K562 (cell line): Measurements from ENCODE around the gene MPPED2. TPM values are rescaled to one million over a fixed set of nuclear protein-coding genes. Genes with fewer than 3 reads are reported as not detected.

ENCODE experiments used
- ATAC-seq: fragments of 200-7000 bp; cut with Tn5 transposase; 3 replicates; pipeline ENCODE4 v1.9.1; 2020; ENCODE audit warnings: moderate library complexity
- BruUV-seq: library from RNA; stranded (reverse); fragments of 400-500 nt; replicated peaks from 2 replicates; lab custom pipeline; 2021; lab: Mats Ljungman, UMichigan
- CTCF ChIA-PET: fragments of 300-600 bp; formaldehyde crosslinking; extraction: SDS; loops from one replicate; lab custom pipeline; 2021; ENCODE audit warnings: low intra/inter-chr PET ratio; lab: Yijun Ruan, JAX
- POLR2A ChIA-PET: fragments of 300-600, 350-650 bp; sonication (Branson Sonifier 250); formaldehyde crosslinking; extraction: SDS; loops from one replicate; lab custom pipeline; 2021; ENCODE audit warnings: antibody characterized with exemption, inconsistent platforms; lab: Yijun Ruan, JAX
- DNase-seq, 4 experiments: peaks; one replicate each; pipeline versions ENCODE4 v3.0.0 to v3.0.0-alpha.2; 2011 to 2018; ENCODE audit warnings: low spot score in 3 of 4, mixed read lengths in 3 of 4; ENCODE audit errors: extremely low read depth in 1 of 4
- FAIRE-seq: peaks from 2 replicates; lab custom pipeline; 2011; peaks lifted over from hg19 to GRCh38; lab: Jason Lieb, UNC
- H2AFZ ChIP-seq: 2 replicates; pipeline ENCODE4 v1.6.0; 2011; ENCODE audit warnings: low read depth, low read length, control low read depth, inconsistent platforms
- H3K27ac ChIP-seq: fragments of 200-600 bp; 3 replicates; pipeline ENCODE4 v1.8.0; 2011; ENCODE audit warnings: low read depth, mild to moderate bottlenecking, control low read depth, inconsistent platforms, low read length, moderate library complexity, mixed read lengths; ENCODE audit errors: extremely low read depth
- H3K27me3 ChIP-seq, 2 experiments: fragments of 300-600 bp in 1 of 2; 2 replicates in 1 of 2; 3 replicates in 1 of 2; pipeline versions ENCODE4 v1.6.0 to v1.8.0; 2011; ENCODE audit warnings: inconsistent platforms in 2 of 2, low read length in 2 of 2, mild to moderate bottlenecking in 1 of 2, mixed read lengths in 1 of 2, moderate library complexity in 1 of 2; ENCODE audit not compliant: control insufficient read depth in 2 of 2, insufficient read depth in 2 of 2
- H3K36me3 ChIP-seq: fragments of 300-600 bp; 3 replicates; pipeline ENCODE4 v1.8.0; 2011; ENCODE audit warnings: mild to moderate bottlenecking, low read length, inconsistent platforms; ENCODE audit not compliant: control insufficient read depth, insufficient read depth
- H3K4me1 ChIP-seq, 2 experiments: fragments of 200-600 bp in 1 of 2; replicated peaks in 1 of 2; 2 replicates in 1 of 2; 3 replicates in 1 of 2; pipeline versions ENCODE4 v1.5.1 to v1.8.0; 2011; ENCODE audit warnings: inconsistent platforms in 2 of 2, low read length in 2 of 2, mild to moderate bottlenecking in 1 of 2, mixed read lengths in 1 of 2, moderate library complexity in 1 of 2; ENCODE audit not compliant: control insufficient read depth in 2 of 2, insufficient read depth in 2 of 2
- H3K4me2 ChIP-seq: 2 replicates; pipeline ENCODE4 v1.6.1; 2011; ENCODE audit warnings: low read length, control low read depth, inconsistent platforms, mixed read lengths; ENCODE audit not compliant: insufficient read depth
- H3K4me3 ChIP-seq: fragments of 200-600 bp; sonication (generic), shearing (Covaris generic); 2 replicates; pipeline ENCODE4 v1.5.1; 2016; ENCODE audit warnings: control low read depth, inconsistent platforms
- H3K79me2 ChIP-seq: fragments of 200-600 bp; 3 replicates; pipeline ENCODE4 v1.8.0; 2011; ENCODE audit warnings: low read length, inconsistent platforms; ENCODE audit not compliant: control insufficient read depth, insufficient read depth
- H3K9ac ChIP-seq, 2 experiments: 2 replicates each; pipeline versions ENCODE4 v1.6.0 to v1.6.1; 2011; ENCODE audit warnings: low read depth in 2 of 2, low read length in 2 of 2, control low read depth in 1 of 2, inconsistent platforms in 1 of 2, mild to moderate bottlenecking in 1 of 2, mixed read lengths in 1 of 2; ENCODE audit not compliant: insufficient read depth in 1 of 2
- H3K9me1 ChIP-seq: one replicate; pipeline ENCODE4 v1.6.0; 2011; ENCODE audit warnings: inconsistent platforms, mild to moderate bottlenecking, low read length, moderate library complexity; ENCODE audit not compliant: control insufficient read depth, insufficient read depth
- H3K9me3 ChIP-seq: replicated peaks from 2 replicates; pipeline ENCODE4 v1.5.1; 2011; ENCODE audit warnings: low read depth, low read length, inconsistent platforms; ENCODE audit not compliant: control insufficient read depth, insufficient read depth
- H4K20me1 ChIP-seq: replicated peaks from 2 replicates; pipeline ENCODE4 v1.6.1; 2011; ENCODE audit warnings: low read length, inconsistent platforms, mixed read lengths; ENCODE audit not compliant: control insufficient read depth, insufficient read depth
- ATF1 ChIP-seq, 2 experiments: fragments of 450-650 bp in 1 of 2; IDR thresholded peaks; 2 replicates each; pipeline ENCODE4 v1.6.1; 2016; ENCODE audit warnings: missing compliant biosample characterization in 1 of 2, missing genetic modification characterization in 1 of 2
- DDX20 ChIP-seq: fragments of 450-650 bp; IDR thresholded peaks from 2 replicates; pipeline ENCODE4 v1.6.1; 2016; ENCODE audit warnings: missing genetic modification characterization, low read depth, mild to moderate bottlenecking, missing compliant biosample characterization, moderate library complexity
- GTF2F1 ChIP-seq: IDR thresholded peaks from 2 replicates; pipeline ENCODE4 v1.6.1; 2011; ENCODE audit warnings: low read depth, low read length, improper control_type of control experiment
- HDAC1 ChIP-seq, 2 experiments: fragments of 450-650 bp; IDR thresholded peaks; 2 replicates each; pipeline ENCODE4 v1.6.1; 2016 to 2017; ENCODE audit warnings: inconsistent platforms in 1 of 2, mild to moderate bottlenecking in 1 of 2, moderate library complexity in 1 of 2
- HEY1 ChIP-seq: fragments of 250-450 bp; sonication (Bioruptor Pico); IDR thresholded peaks from 2 replicates; pipeline ENCODE4 v1.5.0; 2020; ENCODE audit warnings: mild to moderate bottlenecking, moderate library complexity, borderline replicate concordance
- NFE2L1 ChIP-seq: fragments of 450-650 bp; IDR thresholded peaks from 2 replicates; pipeline ENCODE4 v1.6.1; 2016; ENCODE audit warnings: missing genetic modification characterization, low read depth, mild to moderate bottlenecking, missing compliant biosample characterization, moderate library complexity, borderline replicate concordance
- POU5F1 ChIP-seq: fragments of 150-350 bp; IDR thresholded peaks from 2 replicates; pipeline ENCODE4 v1.6.1; 2014; ENCODE audit warnings: borderline replicate concordance, low read length, low read depth, mild to moderate bottlenecking; ENCODE audit not compliant: partially characterized antibody
- SMAD4 ChIP-seq: fragments of 250-450 bp; sonication (Bioruptor Pico); conservative IDR thresholded peaks from 2 replicates; pipeline ENCODE4 v1.8.0; 2021; ENCODE audit warnings: inconsistent platforms, mild to moderate bottlenecking, moderate library complexity
- SREBF1 ChIP-seq: fragments of 150-350 bp; IDR thresholded peaks from 2 replicates; pipeline ENCODE4 v1.6.1; 2014; ENCODE audit warnings: antibody characterized with exemption, low read depth, low read length, borderline replicate concordance
- TAF15 ChIP-seq: fragments of 200-400 bp; formaldehyde crosslinking; IDR thresholded peaks from 2 replicates; pipeline ENCODE4 v1.6.1; 2017; ENCODE audit warnings: mild to moderate bottlenecking, low read depth, low read length, moderate library complexity
- TBP ChIP-seq: optimal IDR thresholded peaks from 2 replicates; pipeline ENCODE3; 2011; ENCODE audit warnings: low read depth, low read length, improper control_type of control experiment
- ZNF217 ChIP-seq: sonication (generic); formaldehyde crosslinking; IDR thresholded peaks from 2 replicates; pipeline ENCODE4 v1.8.0; 2022; ENCODE audit warnings: mild to moderate bottlenecking, missing genetic modification reagents
- ZNF77 ChIP-seq: fragments of 250-450 bp; sonication (Bioruptor Pico); IDR thresholded peaks from 2 replicates; pipeline ENCODE4 v1.5.0; 2020
- WGBS: fragments of 100-300 bp; shearing (Covaris generic); methylation state at CpG from one replicate; pipeline ENCODE4 v1.1.6; 2016; ENCODE audit warnings: low coverage, mixed read lengths; ENCODE audit not compliant: insufficient coverage; ENCODE audit errors: missing lambda C conversion rate; 5-methylcytosine and 5-hydroxymethylcytosine counted together
- in situ Hi-C: fragments of 300-500 bp; cut with MboI; formaldehyde crosslinking; loops from 4 replicates; pipeline ENCODE4 v1.15.0; 2018; ENCODE audit warnings: inconsistent platforms, mixed read lengths
- intact Hi-C: fragments of 100-400 bp; cut with micrococcal nuclease; formaldehyde crosslinking; loops from 2 replicates; pipeline ENCODE4 v1.14.2; 2022
- polyA plus RNA-seq, 8 experiments: library from polyadenylated mRNA; depleted of rRNA in 4 of 8; stranded (reverse) in 5 of 8; unstranded in 3 of 8; fragments of >200 nt; fragmentation: Nextera tagmentation in 2 of 8; fragmentation: Illumina TruSeq in 1 of 8; extraction: Ambion mirVana in 2 of 8; extraction: Trizol in 1 of 8; gene quantifications; 2 replicates each; pipeline versions ENCODE4 v1.2.1 to v1.2.3, GENCODE V29; 2011 to 2014; ENCODE audit warnings: inconsistent platforms in 1 of 8, missing spikeins in 1 of 8
- total RNA-seq, 7 experiments: library from RNA; depleted of rRNA in 6 of 7; stranded (reverse); fragments of >200 nt in 6 of 7; fragmentation: Illumina TruSeq in 2 of 7; extraction: Trizol in 2 of 7; gene quantifications; 2 replicates each; pipeline versions ENCODE4 v1.2.1 to v1.2.3, GENCODE V29; 2011 to 2021; ENCODE audit warnings: low replicate concordance in 1 of 7
- TF ChIP-seq, protein P1 (sequence below): IDR thresholded peaks from 2 replicates; pipeline ENCODE4 v1.6.1; 2012; ENCODE audit warnings: low read depth, low read length, improper control_type of control experiment, borderline replicate concordance
- TF ChIP-seq, protein P2 (sequence below): sonication (generic); formaldehyde crosslinking; IDR thresholded peaks from 2 replicates; pipeline ENCODE4 v1.8.0; 2022; ENCODE audit warnings: mild to moderate bottlenecking, missing genetic modification reagents
- TF ChIP-seq, protein P3 (sequence below): fragments of 250-450 bp; sonication (Bioruptor Pico); IDR thresholded peaks from 2 replicates; pipeline ENCODE4 v1.4.0; 2020
- TF ChIP-seq, protein P4 (sequence below): sonication (generic); formaldehyde crosslinking; IDR thresholded peaks from 2 replicates; pipeline ENCODE4 v1.5.0; 2020; ENCODE audit warnings: missing genetic modification reagents

MPPED2 gene
- total and polyA plus RNA-seq, 9 of the 15 experiments (the other 6 are each of a cell fraction or from before 2014, with no cell fraction given), result not detected

DNA sequence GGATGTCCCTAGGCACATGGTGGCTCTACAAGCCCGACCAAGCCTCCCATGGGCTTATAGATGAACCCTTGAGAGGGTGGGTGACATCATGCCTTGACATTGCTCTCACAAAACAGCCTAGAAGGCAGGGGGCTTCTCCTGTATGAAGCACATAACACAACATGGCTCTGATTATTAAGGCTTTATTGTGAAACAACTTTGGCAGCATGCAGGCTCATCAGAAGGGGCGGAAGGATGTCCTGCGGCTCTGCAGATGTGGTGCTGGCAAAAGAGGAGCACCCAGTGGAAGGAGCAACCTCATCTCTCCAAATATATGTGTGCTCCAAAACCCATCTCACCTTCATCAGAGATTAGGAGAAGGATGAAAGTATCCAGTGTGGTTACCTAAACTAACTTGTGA, 100.4 kb downstream of the MPPED2 start (continued):
- TF ChIP-seq, protein P1, sequence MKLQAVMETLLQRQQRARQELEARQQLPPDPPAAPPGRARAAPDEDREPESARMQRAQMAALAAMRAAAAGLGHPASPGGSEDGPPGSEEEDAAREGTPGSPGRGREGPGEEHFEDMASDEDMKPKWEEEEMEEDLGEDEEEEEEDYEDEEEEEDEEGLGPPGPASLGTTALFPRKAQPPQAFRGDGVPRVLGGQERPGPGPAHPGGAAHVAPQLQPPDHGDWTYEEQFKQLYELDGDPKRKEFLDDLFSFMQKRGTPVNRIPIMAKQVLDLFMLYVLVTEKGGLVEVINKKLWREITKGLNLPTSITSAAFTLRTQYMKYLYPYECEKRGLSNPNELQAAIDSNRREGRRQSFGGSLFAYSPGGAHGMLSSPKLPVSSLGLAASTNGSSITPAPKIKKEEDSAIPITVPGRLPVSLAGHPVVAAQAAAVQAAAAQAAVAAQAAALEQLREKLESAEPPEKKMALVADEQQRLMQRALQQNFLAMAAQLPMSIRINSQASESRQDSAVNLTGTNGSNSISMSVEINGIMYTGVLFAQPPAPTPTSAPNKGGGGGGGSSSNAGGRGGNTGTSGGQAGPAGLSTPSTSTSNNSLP, result no peak

DNA sequence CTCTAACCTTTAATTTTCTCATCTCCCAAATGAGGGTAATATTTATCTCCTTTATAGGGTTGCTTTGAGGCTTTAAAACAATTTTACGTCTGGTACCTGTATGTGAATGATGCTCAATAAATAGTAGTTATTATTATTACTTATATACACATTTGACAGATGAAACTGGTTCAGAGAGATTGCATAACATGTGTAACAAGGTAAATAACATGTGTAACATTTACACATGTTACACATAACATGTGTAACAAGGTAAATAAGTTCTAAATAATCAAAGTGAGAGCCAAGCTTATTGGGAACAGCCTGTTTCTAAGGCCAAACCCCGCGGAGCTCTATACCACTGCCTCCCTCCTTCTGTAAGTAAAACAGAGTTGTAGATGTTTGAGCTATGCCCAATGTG, 100.9 kb downstream of the MPPED2 start:
- no peak overlapping the region for H2AFZ ChIP-seq
- 0% methylated on average over 3 of the region's 3 CpGs for WGBS
- in situ Hi-C loops (no loop called here), intact Hi-C loops (no loop called here)
- no peaks in the 10 kb centered on the region for H3K9me1 ChIP-seq
- FAIRE-seq (no peak), ATAC-seq (no peak), DNase-seq (no peak)
- POLR2A ChIA-PET, result no interaction called here
- H3K9ac ChIP-seq, result no peak overlapping the region
- no peaks in the 10 kb centered on the region for H3K36me3 ChIP-seq
- H3K27me3 ChIP-seq, result no peaks in the 10 kb centered on the region
- H3K27ac ChIP-seq, result no peak overlapping the region
- no TSS peak for BruUV-seq
- H3K79me2 ChIP-seq, result no peaks in the 10 kb centered on the region
- no peaks in the 10 kb centered on the region for H3K4me1 ChIP-seq
- no peaks in the 10 kb centered on the region for H3K9me3 ChIP-seq
- H3K4me2 ChIP-seq, result no peak overlapping the region
- H3K4me3 ChIP-seq, result no peak overlapping the region
- CTCF ChIA-PET, result no interaction called here
- H4K20me1 ChIP-seq, result no peaks in the 10 kb centered on the region
- TF ChIP-seq, protein P2, sequence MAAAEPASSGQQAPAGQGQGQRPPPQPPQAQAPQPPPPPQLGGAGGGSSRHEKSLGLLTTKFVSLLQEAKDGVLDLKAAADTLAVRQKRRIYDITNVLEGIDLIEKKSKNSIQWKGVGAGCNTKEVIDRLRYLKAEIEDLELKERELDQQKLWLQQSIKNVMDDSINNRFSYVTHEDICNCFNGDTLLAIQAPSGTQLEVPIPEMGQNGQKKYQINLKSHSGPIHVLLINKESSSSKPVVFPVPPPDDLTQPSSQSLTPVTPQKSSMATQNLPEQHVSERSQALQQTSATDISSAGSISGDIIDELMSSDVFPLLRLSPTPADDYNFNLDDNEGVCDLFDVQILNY, result no peak
- TF ChIP-seq DDX20 (tag), result no peak
- TF ChIP-seq, protein P3, sequence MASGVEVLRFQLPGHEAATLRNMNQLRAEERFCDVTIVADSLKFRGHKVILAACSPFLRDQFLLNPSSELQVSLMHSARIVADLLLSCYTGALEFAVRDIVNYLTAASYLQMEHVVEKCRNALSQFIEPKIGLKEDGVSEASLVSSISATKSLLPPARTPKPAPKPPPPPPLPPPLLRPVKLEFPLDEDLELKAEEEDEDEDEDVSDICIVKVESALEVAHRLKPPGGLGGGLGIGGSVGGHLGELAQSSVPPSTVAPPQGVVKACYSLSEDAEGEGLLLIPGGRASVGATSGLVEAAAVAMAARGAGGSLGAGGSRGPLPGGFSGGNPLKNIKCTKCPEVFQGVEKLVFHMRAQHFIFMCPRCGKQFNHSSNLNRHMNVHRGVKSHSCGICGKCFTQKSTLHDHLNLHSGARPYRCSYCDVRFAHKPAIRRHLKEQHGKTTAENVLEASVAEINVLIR (CRISPR knock-in tag), result no peak
- no peak for TF ChIP-seq SREBF1
- no peak for TF ChIP-seq HDAC1 (IDR thresholded peaks at IDR 0.05)
- no peak for TF ChIP-seq SMAD4 (CRISPR knock-in tag)
- no peak for TF ChIP-seq POU5F1
- TF ChIP-seq GTF2F1, result no peak
- no peak for TF ChIP-seq ATF1 (CRISPR knock-in tag; IDR thresholded peaks at IDR 0.05)
- TF ChIP-seq ATF1 (tag; IDR thresholded peaks at IDR 0.05), result no peak
- TF ChIP-seq TAF15, result no peak
- TF ChIP-seq, protein P4, sequence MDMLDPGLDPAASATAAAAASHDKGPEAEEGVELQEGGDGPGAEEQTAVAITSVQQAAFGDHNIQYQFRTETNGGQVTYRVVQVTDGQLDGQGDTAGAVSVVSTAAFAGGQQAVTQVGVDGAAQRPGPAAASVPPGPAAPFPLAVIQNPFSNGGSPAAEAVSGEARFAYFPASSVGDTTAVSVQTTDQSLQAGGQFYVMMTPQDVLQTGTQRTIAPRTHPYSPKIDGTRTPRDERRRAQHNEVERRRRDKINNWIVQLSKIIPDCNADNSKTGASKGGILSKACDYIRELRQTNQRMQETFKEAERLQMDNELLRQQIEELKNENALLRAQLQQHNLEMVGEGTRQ, result no peak
- no peak for TF ChIP-seq ZNF217 (CRISPR knock-in tag)
- TF ChIP-seq HEY1 (CRISPR knock-in tag), result no peak
- TF ChIP-seq ZNF77 (CRISPR knock-in tag), result no peak
- no peak for TF ChIP-seq NFE2L1 (tag)
- no peak for TF ChIP-seq TBP
